Hematopoietic multipotent progenitor cell treated with erythropoietin and hydrocortisone succinate and interleukin-3 and kit ligand, for 6 days (in vitro differentiated cells): ENCODE results near the gene STK17A.

Experiments used
- DNase-seq: peaks from one replicate; pipeline ENCODE4 v3.0.0-alpha.2; 2015

Gene STK17A

DNA sequence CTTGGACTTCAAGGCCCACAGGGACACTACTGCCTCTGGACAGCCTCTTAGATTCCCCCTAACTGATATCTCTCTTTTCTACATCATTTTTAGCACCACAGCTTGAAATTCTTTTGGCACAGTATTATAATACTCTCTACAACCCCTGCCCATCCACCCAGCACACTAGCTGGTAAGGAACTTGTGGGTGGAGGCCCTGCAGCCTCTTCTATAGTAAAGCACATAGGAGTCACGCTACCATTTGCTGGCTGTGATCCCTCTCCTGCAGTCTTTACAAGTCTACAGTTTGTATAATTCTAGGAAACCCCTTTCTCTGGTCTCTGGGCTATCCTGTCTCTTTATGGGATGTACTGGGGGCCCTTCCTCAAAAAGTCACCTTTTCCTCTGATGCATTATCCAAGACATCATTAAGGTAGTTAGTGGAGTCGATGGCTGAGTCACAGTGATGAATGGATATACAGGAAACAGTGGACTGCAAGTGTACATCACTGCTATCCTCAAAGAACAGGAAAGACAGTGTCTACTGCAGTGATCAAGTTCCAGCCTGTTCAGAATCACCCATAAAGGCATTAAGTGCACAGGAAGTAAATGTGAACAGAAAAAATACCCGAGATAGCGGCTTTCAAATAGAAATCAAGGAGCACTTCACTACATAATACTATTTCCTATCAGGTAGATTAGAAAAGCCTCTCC is 54.4 kb downstream of the STK17A start:
- DNase-seq: no peak

GRCh38 chr7:43639858-43640491 is 57.1 kb downstream of the STK17A start:
- no peak for DNase-seq

- no peak for DNase-seq
Measured at GRCh38 chr7:43640679-43641078, 57.8 kb downstream of the STK17A start.

DNA sequence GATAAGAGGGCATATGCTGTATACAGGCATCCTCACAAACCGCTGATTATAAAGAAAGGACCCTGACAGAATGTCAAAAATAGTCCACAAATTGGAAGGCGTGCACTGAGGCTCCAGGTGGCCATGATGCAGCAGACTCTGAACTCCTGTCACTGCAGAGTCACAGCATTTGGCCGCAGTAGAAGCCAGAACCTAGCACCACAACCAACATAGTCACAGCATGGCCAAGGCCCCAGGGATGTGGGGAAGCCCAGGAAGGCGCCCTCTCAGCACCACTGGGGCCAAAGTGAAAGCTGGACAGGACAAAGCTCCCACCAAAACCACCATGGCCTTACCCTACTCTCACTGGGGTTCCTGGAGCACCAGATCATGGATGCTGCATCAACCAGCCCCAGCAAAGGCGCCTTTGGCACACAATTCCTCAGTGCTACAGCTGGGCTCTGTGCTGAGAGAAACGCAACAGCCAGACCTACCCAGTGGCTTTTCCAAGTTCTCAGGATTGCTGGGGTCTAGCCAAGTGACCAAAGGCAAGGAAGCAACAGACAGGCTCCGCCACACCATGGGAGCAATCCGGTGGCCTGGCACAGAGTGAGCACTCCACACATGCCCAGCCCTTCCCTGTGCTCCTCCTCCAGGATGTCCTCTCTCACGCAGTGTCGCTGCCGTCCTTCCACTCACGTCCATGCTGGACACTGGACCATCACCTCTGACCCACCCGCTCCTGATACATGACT is 60.2 kb downstream of the STK17A start:
- no peak for DNase-seq

- DNase-seq: no peak
Measured at GRCh38 chr7:43643846-43644245, 60.9 kb downstream of the STK17A start.

DNA sequence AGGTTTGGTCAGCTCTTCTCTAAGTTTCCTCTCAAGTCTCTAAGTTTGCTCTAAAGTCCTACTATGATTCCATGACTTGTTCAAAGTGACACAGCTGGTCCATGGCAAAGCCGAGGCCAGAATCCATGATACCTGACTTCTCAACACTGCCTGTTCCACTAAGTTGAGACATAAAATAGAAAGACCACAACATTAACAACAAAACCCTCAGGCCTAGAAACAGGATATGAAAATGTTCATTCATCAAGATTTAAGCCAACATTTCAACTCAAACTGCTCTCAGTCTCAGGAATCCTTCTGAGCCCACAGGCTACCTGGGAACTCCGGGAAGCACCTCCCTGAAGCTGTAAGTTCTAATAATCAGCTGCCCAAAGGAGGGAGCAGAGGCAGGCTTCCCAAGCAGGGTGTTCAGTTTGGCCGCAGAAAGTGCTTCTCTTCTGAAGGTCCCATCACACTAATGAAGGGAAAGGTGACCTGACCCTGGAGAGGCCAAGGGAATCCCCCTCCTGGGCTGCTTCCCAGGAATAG is 62.9 kb downstream of the STK17A start:
- DNase-seq: no peak

DNA sequence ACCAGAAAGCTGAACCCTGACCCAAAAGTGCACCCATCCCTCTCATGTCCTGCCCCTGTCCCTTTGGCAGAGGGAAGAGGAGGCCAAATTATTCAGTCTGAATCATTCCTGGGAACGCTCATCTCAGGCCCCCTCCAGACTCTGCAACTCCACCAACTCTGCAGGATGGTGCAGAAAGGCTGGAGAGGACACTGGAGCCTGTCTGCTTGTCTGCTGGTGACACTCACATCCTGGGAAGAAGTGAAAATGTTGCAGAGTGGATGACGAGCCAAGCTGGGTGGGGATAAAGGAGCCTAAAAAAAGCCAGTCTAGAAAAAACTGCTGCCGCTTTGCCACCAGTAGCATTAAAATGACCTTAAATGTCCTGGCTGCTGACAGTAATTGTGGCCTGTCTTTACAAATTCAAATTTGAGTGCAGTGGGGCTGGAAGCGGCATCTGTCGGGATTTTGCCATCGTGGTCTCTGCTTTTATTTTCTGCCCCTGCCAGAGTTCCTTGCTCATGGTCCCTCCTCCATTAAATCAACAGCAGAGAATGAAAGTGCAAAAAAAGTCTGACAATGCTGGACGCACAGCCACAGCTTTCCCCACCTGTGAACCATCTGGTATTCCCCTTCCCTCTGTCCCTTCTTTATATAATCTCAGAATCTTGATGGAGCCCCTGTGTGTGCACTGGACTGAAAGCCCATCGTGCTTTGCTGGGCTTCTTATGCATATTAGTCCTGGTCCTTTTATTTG is 63.9 kb downstream of the STK17A start:
- no peak for DNase-seq

GRCh38 chr7:43647339-43647672 is 64.4 kb downstream of the STK17A start:
- DNase-seq: no peak

- DNase-seq: peak; percentile 45
Measured at GRCh38 chr7:43647673-43648472, 65.0 kb downstream of the STK17A start.

DNA sequence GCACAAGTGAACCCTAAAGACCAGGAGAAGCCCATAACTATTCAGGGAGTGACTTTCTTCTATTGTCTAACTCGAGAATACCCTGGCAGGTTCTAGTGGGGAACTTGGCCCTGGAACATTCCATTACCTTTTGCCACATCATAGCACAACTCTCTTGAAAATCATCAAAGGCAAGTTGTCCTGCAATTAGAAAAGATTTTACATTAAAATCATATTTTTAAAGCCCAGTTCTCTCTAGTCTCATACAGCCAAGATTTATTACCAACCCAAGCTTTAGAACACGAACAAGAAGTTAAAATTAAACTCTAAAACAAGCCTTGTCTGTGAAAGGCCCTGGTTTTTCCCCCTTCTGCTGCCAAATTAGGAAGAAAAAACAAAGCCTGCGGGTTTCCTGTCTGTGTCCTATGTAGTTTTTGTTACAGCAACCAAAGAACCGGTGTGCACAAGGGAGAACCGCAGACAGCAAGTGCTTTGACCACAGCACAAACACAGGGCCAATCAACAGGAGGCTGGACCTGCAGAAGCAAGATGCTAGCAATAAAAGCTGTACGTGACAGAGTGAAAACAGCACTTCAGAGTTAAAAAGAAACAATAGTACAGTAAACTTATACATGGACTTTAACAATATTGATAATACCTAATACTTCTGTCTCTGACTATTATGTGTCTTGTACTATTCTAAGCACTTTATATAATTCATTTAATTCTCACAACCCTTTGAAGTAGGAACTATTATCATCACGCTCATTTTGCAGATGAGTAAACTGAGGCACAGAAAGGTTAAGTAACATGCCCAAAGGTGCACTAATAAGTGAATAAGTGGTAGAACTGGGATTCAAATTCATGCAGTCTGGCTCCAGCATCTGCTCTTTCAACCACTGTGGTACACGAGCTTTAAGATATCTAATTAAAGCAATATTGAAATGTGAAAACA is 65.8 kb downstream of the STK17A start:
- peak; percentile 53 for DNase-seq

GRCh38 chr7:43649755-43650274 is 66.9 kb downstream of the STK17A start:
- DNase-seq: peak; percentile 51

- no peak for DNase-seq
Measured at GRCh38 chr7:43650457-43651052, 67.6 kb downstream of the STK17A start.

DNA sequence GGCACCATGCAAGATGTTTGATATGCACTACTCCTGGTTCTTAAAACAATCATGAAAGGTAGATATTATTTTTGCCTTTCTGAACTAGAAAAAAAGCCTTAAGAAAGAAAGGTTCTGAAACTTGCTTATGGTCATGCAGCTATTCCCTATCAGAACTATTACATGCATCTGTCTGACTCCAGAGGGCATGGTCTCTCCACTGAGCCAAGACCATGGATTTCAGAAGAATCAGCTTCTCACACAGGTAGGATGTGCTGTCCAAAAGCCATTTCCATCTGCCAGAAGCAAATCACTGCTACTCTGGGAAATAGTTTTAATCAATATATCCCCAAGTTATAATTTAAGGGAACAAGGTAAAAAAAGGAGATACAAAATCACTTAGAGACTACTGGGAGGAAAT is 69.5 kb downstream of the STK17A start:
- no peak for DNase-seq

GRCh38 chr7:43653466-43653865 is 70.6 kb downstream of the STK17A start:
- no peak for DNase-seq

GRCh38 chr7:43653891-43654504 is 71.1 kb downstream of the STK17A start:
- DNase-seq: no peak

DNA sequence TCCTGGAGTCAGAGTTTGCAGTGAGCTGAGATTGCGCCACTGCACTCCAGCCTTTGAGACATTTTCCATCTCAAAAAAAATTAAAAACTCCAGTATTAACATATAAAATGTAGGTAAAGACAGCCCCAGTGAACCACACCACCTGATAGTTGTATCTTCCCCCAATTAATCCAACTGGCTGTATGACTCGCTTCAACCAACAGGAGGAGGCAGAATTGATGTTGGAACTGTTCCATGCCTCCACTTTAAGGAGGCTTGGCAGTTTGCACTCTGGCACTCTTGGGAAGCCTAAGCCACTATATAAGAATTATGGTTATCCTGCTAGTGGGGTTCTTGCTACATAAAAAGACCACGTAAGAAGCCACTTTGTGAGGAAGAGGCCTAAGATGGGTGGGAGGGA is 72.7 kb downstream of the STK17A start:
- no peak for DNase-seq

DNA sequence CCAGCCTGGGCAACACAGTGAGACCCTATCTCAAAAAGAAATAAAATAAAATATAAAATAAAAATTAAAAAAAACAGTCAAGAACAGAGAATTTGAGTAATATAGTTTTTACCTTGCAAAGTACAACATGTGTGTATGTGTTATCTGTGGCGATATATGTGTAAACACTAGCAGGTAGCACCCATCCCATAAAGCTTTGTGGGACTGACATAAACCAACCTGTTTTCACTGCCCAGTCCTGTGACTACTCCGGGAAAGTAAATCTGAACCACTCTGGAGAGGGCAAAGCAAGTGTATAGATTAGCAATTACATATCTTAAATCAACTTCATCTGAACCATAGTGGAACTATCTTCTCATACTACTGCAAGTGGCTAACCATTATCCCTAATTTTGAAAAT is 74.1 kb downstream of the STK17A start:
- no peak for DNase-seq

- DNase-seq: no peak
Measured at GRCh38 chr7:43658718-43659548, 76.0 kb downstream of the STK17A start.

- no peak for DNase-seq
Measured at GRCh38 chr7:43659549-43659896, 76.6 kb downstream of the STK17A start.
